ENCODE results near the gene BLVRB. TPM values are rescaled to one million over a fixed set of nuclear protein-coding genes. Genes with fewer than 3 reads are reported as not detected.
A peak's percentile ranks its signal among the peaks of the same experiment; 100 is the strongest.
"Not testable (repeated sequence)": the region's sequence is repeated elsewhere in the genome, so short reads cannot be mapped to it uniquely, and the experiment has no call there.

Gene BLVRB
- total RNA-seq, 1 donor from 2014 or later: 68.7 TPM

GRCh38 chr19:40423938-40424337, 41.6 kb downstream of the BLVRB start:
- DNase-seq (ENCODE audit: low read depth, low spot score): no peak

- DNase-seq (ENCODE audit: low read depth, low spot score): no peak
Measured at GRCh38 chr19:40422748-40423566, 42.6 kb downstream of the BLVRB start.

GRCh38 chr19:40421993-40422747, 43.4 kb downstream of the BLVRB start:
- DNase-seq (ENCODE audit: low read depth, low spot score): no peak

- peak; percentile 75 for DNase-seq (ENCODE audit: low read depth, low spot score)
Measured at GRCh38 chr19:40420766-40421765, 44.5 kb downstream of the BLVRB start.

- DNase-seq (ENCODE audit: low read depth, low spot score): no peak
Measured at GRCh38 chr19:40420451-40420765, 45.1 kb downstream of the BLVRB start.

- DNase-seq (ENCODE audit: low read depth, low spot score): no peak
Measured at GRCh38 chr19:40419780-40420179, 45.8 kb downstream of the BLVRB start.

GRCh38 chr19:40419066-40419612, 46.4 kb downstream of the BLVRB start:
- no peak for DNase-seq (ENCODE audit: low read depth, low spot score)

- DNase-seq (ENCODE audit: low read depth, low spot score): no peak
Measured at GRCh38 chr19:40418040-40418439, 47.5 kb downstream of the BLVRB start.

- no peak for DNase-seq (ENCODE audit: low read depth, low spot score)
Measured at GRCh38 chr19:40417643-40417981, 47.9 kb downstream of the BLVRB start.

GRCh38 chr19:40416918-40417642, 48.5 kb downstream of the BLVRB start:
- DNase-seq (ENCODE audit: low read depth, low spot score): no peak

- no peak for DNase-seq (ENCODE audit: low read depth, low spot score)
Measured at GRCh38 chr19:40415768-40416167, 49.8 kb downstream of the BLVRB start.

- no peak for DNase-seq (ENCODE audit: low read depth, low spot score)
Measured at GRCh38 chr19:40414542-40415535, 50.7 kb downstream of the BLVRB start.

GRCh38 chr19:40413291-40413845, 52.2 kb downstream of the BLVRB start, which contains the start of gene PRX:
Gene PRX, minus strand, starts transcription at chr19:40413378. Its CDS starts 5,446 bp downstream, at chr19:40407932.
- no peak for DNase-seq (ENCODE audit: low read depth, low spot score)

GRCh38 chr19:40412866-40413265, 52.7 kb downstream of the BLVRB start:
- DNase-seq (ENCODE audit: low read depth, low spot score): no peak

- no peak for DNase-seq (ENCODE audit: low read depth, low spot score)
Measured at GRCh38 chr19:40411958-40412499, 53.5 kb downstream of the BLVRB start.

- no peak for DNase-seq (ENCODE audit: low read depth, low spot score)
Measured at GRCh38 chr19:40411125-40411842, 54.3 kb downstream of the BLVRB start.

GRCh38 chr19:40410030-40410389, 55.5 kb downstream of the BLVRB start:
- DNase-seq (ENCODE audit: low read depth, low spot score): no peak

GRCh38 chr19:40408598-40408925, 57.0 kb downstream of the BLVRB start:
- DNase-seq (ENCODE audit: low read depth, low spot score): not testable (repeated sequence)

Measured in pulmonary artery endothelial cell (primary cell).